WTC11 (cell line): ENCODE measurements around the gene RFX8. TPM values are rescaled to one million over a fixed set of nuclear protein-coding genes. Genes with fewer than 3 reads are reported as not detected.

Source experiments
- ATAC-seq: fragments of 200-7000 bp; cut with Tn5 transposase; 2 replicates; pipeline ENCODE4 v1.10.0; 2021; ENCODE audit warnings: mild to moderate bottlenecking, moderate library complexity
- Bru-seq: library from RNA; stranded (reverse); fragments of 400-500 nt; gene quantifications from one replicate; lab custom pipeline; 2021; lab: Mats Ljungman, UMichigan
- CTCF ChIA-PET: fragments of 300-600 bp; sonication (Branson Sonifier 250); formaldehyde crosslinking; loops from one replicate; lab custom pipeline; 2021; ENCODE audit warnings: antibody characterized with exemption; lab: Charles Lee
- POLR2A ChIA-PET: fragments of 350-600 bp; sonication (Branson Sonifier 250); formaldehyde crosslinking; loops from one replicate; lab custom pipeline; 2021; ENCODE audit warnings: antibody characterized with exemption; lab: Charles Lee
- DNase-seq: peaks from one replicate; pipeline ENCODE4 v3.0.0; 2021; ENCODE audit warnings: low spot score
- H3K27ac Mint-ChIP-seq: 2 replicates; pipeline ENCODE4 v1.8.0; 2021; ENCODE audit warnings: mixed read lengths
- H3K27me3 Mint-ChIP-seq: 2 replicates; pipeline ENCODE4 v1.8.0; 2021; ENCODE audit warnings: low read depth, mild to moderate bottlenecking, moderate library complexity, mixed read lengths
- H3K36me3 Mint-ChIP-seq: 2 replicates; pipeline ENCODE4 v1.8.0; 2021; ENCODE audit warnings: mixed read lengths
- H3K4me1 Mint-ChIP-seq: 2 replicates; pipeline ENCODE4 v1.8.0; 2022; ENCODE audit warnings: mixed read lengths
- H3K4me3 Mint-ChIP-seq: 2 replicates; pipeline ENCODE4 v1.8.0; 2021; ENCODE audit warnings: mild to moderate bottlenecking, moderate library complexity, mixed read lengths
- H3K9me3 Mint-ChIP-seq: 2 replicates; pipeline ENCODE4 v1.8.0; 2021; ENCODE audit warnings: mixed read lengths
- ATF1 ChIP-seq: sonication (generic); formaldehyde crosslinking; IDR thresholded peaks from 2 replicates; pipeline ENCODE4 v1.8.1; 2023; ENCODE audit warnings: mild to moderate bottlenecking, moderate library complexity, missing genetic modification reagents
- ATF6 ChIP-seq: sonication (generic); formaldehyde crosslinking; IDR thresholded peaks from 2 replicates; pipeline ENCODE4 v1.8.1; 2023; ENCODE audit warnings: mild to moderate bottlenecking, missing genetic modification reagents
- EMX1 ChIP-seq: fragments of 250-450 bp; sonication (Bioruptor Pico); IDR thresholded peaks from 2 replicates; pipeline ENCODE4 v1.8.0; 2021; ENCODE audit warnings: mild to moderate bottlenecking
- FOXP4 ChIP-seq: sonication (generic); formaldehyde crosslinking; IDR thresholded peaks from 2 replicates; pipeline ENCODE4 v1.8.0; 2022; ENCODE audit warnings: mild to moderate bottlenecking, missing genetic modification reagents
- GRHL2 ChIP-seq: fragments of 250-450 bp; sonication (Bioruptor Pico); IDR thresholded peaks from 2 replicates; pipeline ENCODE4 v1.8.0; 2022; ENCODE audit warnings: mild to moderate bottlenecking, moderate library complexity; ENCODE audit not compliant: insufficient replicate concordance, severe bottlenecking
- JAZF1 ChIP-seq: fragments of 250-450 bp; sonication (Bioruptor Pico); IDR thresholded peaks from 2 replicates; pipeline ENCODE4 v1.9.0; 2021; ENCODE audit warnings: moderate library complexity, mild to moderate bottlenecking, inconsistent platforms
- MAX ChIP-seq: sonication (generic); formaldehyde crosslinking; IDR thresholded peaks from 2 replicates; pipeline ENCODE4 v1.8.0; 2022; ENCODE audit warnings: mild to moderate bottlenecking, missing genetic modification reagents
- NFYB ChIP-seq: sonication (generic); formaldehyde crosslinking; conservative IDR thresholded peaks from 2 replicates; pipeline ENCODE4 v1.8.0; 2022; ENCODE audit warnings: low read depth, missing genetic modification reagents
- NR1H2 ChIP-seq: sonication (generic); formaldehyde crosslinking; IDR thresholded peaks from 2 replicates; pipeline ENCODE4 v1.9.0; 2021; ENCODE audit warnings: mild to moderate bottlenecking, moderate library complexity, missing genetic modification reagents
- NR2C2 ChIP-seq: sonication (generic); formaldehyde crosslinking; IDR thresholded peaks from 2 replicates; pipeline ENCODE4 v1.8.0; 2022; ENCODE audit warnings: mild to moderate bottlenecking, missing genetic modification reagents
- NR3C1 ChIP-seq: sonication (generic); formaldehyde crosslinking; conservative IDR thresholded peaks from 2 replicates; pipeline ENCODE4 v1.8.1; 2023; ENCODE audit warnings: low read depth, mild to moderate bottlenecking, missing genetic modification reagents
- RORB ChIP-seq: fragments of 250-450 bp; sonication (Bioruptor Pico); IDR thresholded peaks from 2 replicates; pipeline ENCODE4 v1.9.0; 2021; ENCODE audit warnings: mild to moderate bottlenecking
- SOX15 ChIP-seq: fragments of 250-450 bp; sonication (Bioruptor Pico); IDR thresholded peaks from 2 replicates; pipeline ENCODE4 v1.9.0; 2021; ENCODE audit warnings: mild to moderate bottlenecking
- SP1 ChIP-seq: sonication (generic); formaldehyde crosslinking; conservative IDR thresholded peaks from 2 replicates; pipeline ENCODE4 v1.8.1; 2022; ENCODE audit warnings: missing genetic modification reagents
- TCF7 ChIP-seq: sonication (generic); formaldehyde crosslinking; IDR thresholded peaks from 2 replicates; pipeline ENCODE4 v1.8.0; 2022; ENCODE audit warnings: mild to moderate bottlenecking, low read depth, missing genetic modification reagents, moderate library complexity
- TEAD4 ChIP-seq: sonication (generic); formaldehyde crosslinking; IDR thresholded peaks from 2 replicates; pipeline ENCODE4 v1.8.0; 2022; ENCODE audit warnings: mild to moderate bottlenecking, missing genetic modification reagents
- TP53 ChIP-seq: sonication (generic); formaldehyde crosslinking; IDR thresholded peaks from 2 replicates; pipeline ENCODE4 v1.8.1; 2023; ENCODE audit warnings: mild to moderate bottlenecking, missing genetic modification reagents
- long read RNA-seq, 3 experiments: library from RNA in 1 of 3; library from capped mRNA in 1 of 3; library from polyadenylated mRNA in 1 of 3; unstranded in 2 of 3; stranded (forward) in 1 of 3; transcript quantifications; one replicate each; pipeline ENCODE4 v2.0.0, GENCODE V29; 2021
- total RNA-seq: library from RNA; stranded (reverse); gene quantifications from 3 replicates; pipeline ENCODE4 v1.2.3, GENCODE V29; 2021
- TF ChIP-seq, protein P1 (sequence below): fragments of 250-450 bp; sonication (Bioruptor Pico); conservative IDR thresholded peaks from 2 replicates; pipeline ENCODE4 v1.9.0; 2021; ENCODE audit warnings: mild to moderate bottlenecking
- TF ChIP-seq, protein P2 (sequence below): fragments of 250-450 bp; sonication (Bioruptor Pico); IDR thresholded peaks from 2 replicates; pipeline ENCODE4 v1.9.0; 2021; ENCODE audit warnings: mild to moderate bottlenecking
- TF ChIP-seq, protein P3 (sequence below): sonication (generic); formaldehyde crosslinking; IDR thresholded peaks from 2 replicates; pipeline ENCODE4 v1.8.0; 2022; ENCODE audit warnings: mild to moderate bottlenecking, missing genetic modification reagents

The RFX8 gene
- total RNA-seq (0.16 to 0.28 TPM (median 0.21 TPM) in 3 replicates), Bru-seq, nascent RNA (percentile 22 among the genes with signal in this experiment)
- long read RNA-seq, experiment 1, partial matches to known transcripts = 0 of 2 reads
- long read RNA-seq, experiment 1, other reads (novel, unspliced or antisense) = 2 of 2 reads
- long read RNA-seq, experiment 2 = 0 reads
- long read RNA-seq, experiment 3 = 0 reads

GRCh38 chr2:101474731-101475384, at the start of gene RFX8:
TSS of gene RFX8 (minus strand) at chr2:101475112. CDS start at chr2:101466848, 8,264 bp downstream.
- no peaks in the 10 kb centered on the region for H3K9me3 Mint-ChIP-seq
- peak; percentile 23 for DNase-seq
- ATAC-seq = peak; percentile 12
- CTCF ChIA-PET = interaction anchor here (0.7 to 1.2 kb wide), 3 partner anchors 56 to 1366 kb away, joined by 3 read pairs; no protein-coding TSS in a partner anchor
- peaks cover 30% of the 10 kb centered on the region for H3K27me3 Mint-ChIP-seq
- H3K27ac Mint-ChIP-seq = no peak within 1 kb of the TSS
- POLR2A ChIA-PET = no interaction called here
- H3K4me1 Mint-ChIP-seq = peaks cover 29% of the 10 kb centered on the region
- no peaks in the 10 kb centered on the region for H3K36me3 Mint-ChIP-seq
- peak within 1 kb of the TSS; percentile 61 for H3K4me3 Mint-ChIP-seq
- TF ChIP-seq NR3C1 = no peak
- TF ChIP-seq, protein P1, sequence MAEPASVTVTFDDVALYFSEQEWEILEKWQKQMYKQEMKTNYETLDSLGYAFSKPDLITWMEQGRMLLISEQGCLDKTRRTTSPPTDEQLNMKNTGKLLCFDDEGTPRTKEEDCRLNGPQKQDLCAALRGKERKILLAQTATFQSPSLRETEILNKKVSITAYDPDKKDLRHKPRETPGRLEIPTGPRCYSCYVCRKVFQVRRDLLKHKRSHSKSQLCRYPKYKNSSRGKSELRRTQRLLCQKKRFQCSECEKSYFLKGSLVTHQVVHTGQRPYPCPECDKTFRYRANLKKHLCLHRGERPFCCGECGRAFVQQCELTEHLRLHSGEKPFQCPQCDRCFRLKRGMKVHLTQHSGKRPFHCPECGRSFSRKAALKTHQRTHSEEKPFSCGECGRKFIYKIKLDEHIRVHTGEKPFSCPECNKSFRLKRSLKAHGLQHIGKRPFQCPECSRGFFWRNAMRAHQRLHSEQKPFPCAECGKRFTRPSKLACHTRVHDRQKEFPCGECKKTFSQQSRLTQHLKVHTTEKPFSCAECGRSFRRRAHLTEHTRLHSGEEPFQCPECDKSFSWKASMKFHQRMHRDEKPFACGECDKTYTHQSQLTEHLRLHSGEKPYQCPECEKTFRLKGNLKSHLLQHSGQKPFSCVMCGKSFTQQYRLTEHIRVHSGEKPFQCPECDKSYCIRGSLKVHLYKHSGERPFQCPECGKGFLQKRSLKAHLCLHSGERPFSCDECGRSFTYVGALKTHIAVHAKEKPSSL (CRISPR knock-in tag) = no peak
- TF ChIP-seq NR1H2 = no peak
- no peak for TF ChIP-seq TEAD4 (CRISPR knock-in tag)
- TF ChIP-seq FOXP4 = no peak
- TF ChIP-seq RORB (CRISPR knock-in tag) = no peak
- TF ChIP-seq EMX1 (CRISPR knock-in tag) = no peak
- no peak for TF ChIP-seq SOX15 (CRISPR knock-in tag)
- no peak for TF ChIP-seq SP1 (CRISPR knock-in tag)
- no peak for TF ChIP-seq GRHL2 (CRISPR knock-in tag)
- TF ChIP-seq TCF7 = no peak
- no peak for TF ChIP-seq NR2C2
- no peak for TF ChIP-seq ATF1
- no peak for TF ChIP-seq JAZF1 (CRISPR knock-in tag)

GRCh38 chr2:101521487-101521886, 46.6 kb upstream of the RFX8 start:
- DNase-seq (no peak), ATAC-seq (no peak)
- Mint-ChIP-seq H3K4me1 (peaks cover 34% of the 10 kb centered on the region), H3K9me3 (peaks cover 14% of the 10 kb centered on the region), H3K27me3 (peaks cover 7% of the 10 kb centered on the region), H3K36me3 (peaks cover 9% of the 10 kb centered on the region), H3K27ac (no peak overlapping the region), H3K4me3 (no peak overlapping the region)
- TF ChIP-seq, protein P2, sequence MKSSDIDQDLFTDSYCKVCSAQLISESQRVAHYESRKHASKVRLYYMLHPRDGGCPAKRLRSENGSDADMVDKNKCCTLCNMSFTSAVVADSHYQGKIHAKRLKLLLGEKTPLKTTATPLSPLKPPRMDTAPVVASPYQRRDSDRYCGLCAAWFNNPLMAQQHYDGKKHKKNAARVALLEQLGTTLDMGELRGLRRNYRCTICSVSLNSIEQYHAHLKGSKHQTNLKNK (CRISPR knock-in tag) = no peak
- TF ChIP-seq GRHL2 (CRISPR knock-in tag) (no peak), ATF6 (no peak), NFYB (CRISPR knock-in tag) (no peak), MAX (CRISPR knock-in tag) (no peak), TP53 (CRISPR knock-in tag) (no peak)
- TF ChIP-seq, protein P3, sequence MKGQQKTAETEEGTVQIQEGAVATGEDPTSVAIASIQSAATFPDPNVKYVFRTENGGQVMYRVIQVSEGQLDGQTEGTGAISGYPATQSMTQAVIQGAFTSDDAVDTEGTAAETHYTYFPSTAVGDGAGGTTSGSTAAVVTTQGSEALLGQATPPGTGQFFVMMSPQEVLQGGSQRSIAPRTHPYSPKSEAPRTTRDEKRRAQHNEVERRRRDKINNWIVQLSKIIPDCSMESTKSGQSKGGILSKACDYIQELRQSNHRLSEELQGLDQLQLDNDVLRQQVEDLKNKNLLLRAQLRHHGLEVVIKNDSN (CRISPR knock-in tag) = no peak
- ChIA-PET POLR2A (no interaction called here), CTCF (no interaction called here)
